B cell (primary cell): Measurements from ENCODE around the gene MAD1L1. TPM values are rescaled to one million over a fixed set of nuclear protein-coding genes. Genes with fewer than 3 reads are reported as not detected.

Experiments used
- ATAC-seq: fragments of 200-7000 bp; cut with Tn5 transposase; one replicate; pipeline ENCODE4 v1.10.0; 2021; ENCODE audit warnings: low read depth, mild to moderate bottlenecking, moderate number of reproducible peaks, moderate library complexity
- CTCF ChIA-PET: fragments of 350-600 bp; sonication (Branson Sonifier 250); formaldehyde crosslinking; loops from one replicate; lab custom pipeline; 2021; ENCODE audit warnings: antibody characterized with exemption, inconsistent platforms; lab: Charles Lee
- POLR2A ChIA-PET: fragments of 350-600 bp; sonication (Branson Sonifier 250); formaldehyde crosslinking; loops from one replicate; lab custom pipeline; 2021; ENCODE audit warnings: antibody characterized with exemption; lab: Charles Lee
- DNase-seq: peaks from one replicate; pipeline ENCODE4 v3.0.0; 2013
- H2AFZ ChIP-seq: 2 replicates; pipeline ENCODE4 v1.6.1; 2012; ENCODE audit warnings: mild to moderate bottlenecking, low read depth, low read length; ENCODE audit not compliant: insufficient read depth, poor library complexity, severe bottlenecking
- H3K27ac ChIP-seq, 2 donors: 1 replicate in 1 of 2; 2 replicates in 1 of 2; pipeline ENCODE4 v1.5.1; 2012 to 2013; ENCODE audit warnings: low read length in 2 of 2, mild to moderate bottlenecking in 2 of 2, moderate library complexity in 1 of 2
- H3K27me3 ChIP-seq, 4 experiments: fragments of 200-600 bp in 1 of 4; sonication (generic) in 1 of 4; replicated peaks in 1 of 4; 1 replicate in 2 of 4; 2 replicates in 2 of 4; pipeline versions ENCODE4 v1.6.1 to v1.7.0; 2013 to 2016; ENCODE audit warnings: low read length in 3 of 4, mild to moderate bottlenecking in 2 of 4, mixed read lengths in 1 of 4, moderate library complexity in 1 of 4; ENCODE audit not compliant: insufficient read depth in 4 of 4, control insufficient read depth in 3 of 4; ENCODE audit errors: control extremely low read depth in 1 of 4
- H3K36me3 ChIP-seq, 2 experiments: replicated peaks in 1 of 2; 1 replicate in 1 of 2; 2 replicates in 1 of 2; pipeline versions ENCODE4 v1.6.1 to v1.7.1; 2013; ENCODE audit warnings: low read length in 1 of 2; ENCODE audit not compliant: insufficient read depth in 2 of 2, control insufficient read depth in 1 of 2; ENCODE audit errors: control extremely low read depth in 1 of 2, extremely low read depth in 1 of 2
- H3K4me1 ChIP-seq, 2 donors: fragments of 200-600 bp in 1 of 2; sonication (generic) in 1 of 2; 1 replicate in 1 of 2; 2 replicates in 1 of 2; pipeline versions ENCODE4 v1.5.1 to v1.6.1; 2013 to 2017; ENCODE audit warnings: low read length in 2 of 2; ENCODE audit not compliant: control insufficient read depth in 2 of 2, insufficient read depth in 2 of 2
- H3K4me2 ChIP-seq: replicated peaks from 2 replicates; pipeline ENCODE3; 2012; ENCODE audit warnings: mild to moderate bottlenecking, low read depth, low read length; ENCODE audit not compliant: poor library complexity, severe bottlenecking
- H3K4me3 ChIP-seq, 5 experiments: fragments of 200-600 bp in 1 of 5; sonication (generic) in 1 of 5; 1 replicate in 3 of 5; 2 replicates in 2 of 5; pipeline versions ENCODE4 v1.5.1 to v1.7.0; 2011 to 2016; ENCODE audit warnings: low read length in 4 of 5, mild to moderate bottlenecking in 4 of 5, low read depth in 2 of 5, control low read depth in 1 of 5, moderate library complexity in 1 of 5; ENCODE audit not compliant: insufficient read depth in 1 of 5; ENCODE audit errors: control extremely low read depth in 1 of 5, extremely low read depth in 1 of 5
- H3K79me2 ChIP-seq: fragments of 200-600 bp; sonication (generic); one replicate; pipeline ENCODE4 v1.6.0; 2016; ENCODE audit warnings: low read length; ENCODE audit not compliant: control insufficient read depth, insufficient read depth
- H3K9ac ChIP-seq: fragments of 200-600 bp; sonication (generic); 2 replicates; pipeline ENCODE4 v1.6.1; 2017; ENCODE audit warnings: mild to moderate bottlenecking, low read length, moderate library complexity
- H3K9me3 ChIP-seq, 3 donors: one replicate each; pipeline versions ENCODE4 v1.6.1 to v1.7.1; 2013; ENCODE audit warnings: low read length in 2 of 3; ENCODE audit not compliant: control insufficient read depth in 2 of 3, insufficient read depth in 1 of 3; ENCODE audit errors: control extremely low read depth in 1 of 3
- H4K20me1 ChIP-seq: 2 replicates; pipeline ENCODE4 v1.6.0; 2012; ENCODE audit warnings: mild to moderate bottlenecking, low read length; ENCODE audit not compliant: insufficient read depth, control insufficient read depth, poor library complexity, severe bottlenecking
- H3K27ac Mint-ChIP-seq: one replicate; pipeline ENCODE4 v1.8.0; 2021; ENCODE audit warnings: mixed read lengths
- H3K27me3 Mint-ChIP-seq: one replicate; pipeline ENCODE4 v1.8.0; 2021; ENCODE audit warnings: mixed read lengths
- H3K4me1 Mint-ChIP-seq: one replicate; pipeline ENCODE4 v1.8.0; 2021; ENCODE audit warnings: mixed read lengths
- H3K4me3 Mint-ChIP-seq: one replicate; pipeline ENCODE4 v1.8.0; 2021; ENCODE audit warnings: mixed read lengths
- H3K9me3 Mint-ChIP-seq: one replicate; pipeline ENCODE4 v1.8.0; 2022; ENCODE audit warnings: mixed read lengths; ENCODE audit not compliant: insufficient read depth
- EZH2 ChIP-seq: IDR thresholded peaks from 2 replicates; pipeline ENCODE4 v1.6.1; 2012; ENCODE audit warnings: borderline replicate concordance, low read depth, mild to moderate bottlenecking, moderate library complexity, low read length; ENCODE audit not compliant: insufficient read depth, poor library complexity, severe bottlenecking
- WGBS: methylation state at CpG from one replicate; pipeline ENCODE4 v1.1.5; 2013; ENCODE audit warnings: missing lambda C conversion rate; ENCODE audit not compliant: insufficient coverage; 5-methylcytosine and 5-hydroxymethylcytosine counted together
- intact Hi-C: fragments of 100-400 bp; cut with micrococcal nuclease; formaldehyde crosslinking; loops from one replicate; pipeline ENCODE4 v1.10.0; 2022
- polyA plus RNA-seq: library from polyadenylated mRNA; depleted of rRNA; stranded (reverse); fragments of >200 nt; gene quantifications from 2 replicates; pipeline ENCODE4 v1.2.3, GENCODE V29; 2012
- total RNA-seq, 2 donors: library from RNA; stranded (reverse); fragments of 120-200 nt in 1 of 2; gene quantifications; 1 replicate in 1 of 2; 2 replicates in 1 of 2; pipeline versions ENCODE4 v1.2.3 to v1.2.4, GENCODE V29; 2013 to 2022
- TF ChIP-seq, protein P1 (sequence below): fragments of 200-600 bp; IDR thresholded peaks from one replicate; pipeline ENCODE4 v1.8.0; 2022; ENCODE audit warnings: antibody characterized with exemption, mild to moderate bottlenecking

The MAD1L1 gene
- total and polyA plus RNA-seq, 2 donors (not counting 1 experiment from before 2014, with no cell fraction given) = 86.7 to 110 TPM

DNA sequence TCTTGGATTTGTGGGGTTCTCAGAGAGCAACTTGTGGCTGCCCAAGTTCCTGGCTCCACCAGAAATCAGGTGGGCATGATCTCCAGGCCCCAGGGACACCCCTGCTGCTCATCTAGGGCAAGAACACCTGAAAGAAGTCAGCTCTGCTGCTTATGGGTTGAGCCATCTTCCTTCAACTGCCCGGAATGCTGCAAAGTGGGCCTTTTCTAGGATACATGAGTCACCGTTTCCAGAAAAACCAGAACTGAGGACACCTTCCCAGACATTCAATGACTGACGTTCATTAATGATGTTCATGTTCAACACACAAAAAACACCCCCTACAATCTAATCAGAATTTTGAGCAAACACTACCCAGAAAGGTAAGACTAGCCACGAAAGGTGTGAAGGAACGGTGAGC lies 98.0 kb downstream of the MAD1L1 start:
- H3K9ac ChIP-seq = no peak overlapping the region
- H4K20me1 ChIP-seq = no peaks in the 10 kb centered on the region
- no peak for ATAC-seq
- no peaks in the 10 kb centered on the region for H3K9me3 Mint-ChIP-seq
- no peaks in the 10 kb centered on the region for H3K27me3 ChIP-seq
- H3K4me1 Mint-ChIP-seq = peaks cover 11% of the 10 kb centered on the region
- H3K4me1 ChIP-seq = peaks cover 5 to 14% of the 10 kb centered on the region in 2 donors
- no peak overlapping the region for H3K4me3 Mint-ChIP-seq
- no peaks in the 10 kb centered on the region for H3K27me3 Mint-ChIP-seq
- TF ChIP-seq, protein P1, sequence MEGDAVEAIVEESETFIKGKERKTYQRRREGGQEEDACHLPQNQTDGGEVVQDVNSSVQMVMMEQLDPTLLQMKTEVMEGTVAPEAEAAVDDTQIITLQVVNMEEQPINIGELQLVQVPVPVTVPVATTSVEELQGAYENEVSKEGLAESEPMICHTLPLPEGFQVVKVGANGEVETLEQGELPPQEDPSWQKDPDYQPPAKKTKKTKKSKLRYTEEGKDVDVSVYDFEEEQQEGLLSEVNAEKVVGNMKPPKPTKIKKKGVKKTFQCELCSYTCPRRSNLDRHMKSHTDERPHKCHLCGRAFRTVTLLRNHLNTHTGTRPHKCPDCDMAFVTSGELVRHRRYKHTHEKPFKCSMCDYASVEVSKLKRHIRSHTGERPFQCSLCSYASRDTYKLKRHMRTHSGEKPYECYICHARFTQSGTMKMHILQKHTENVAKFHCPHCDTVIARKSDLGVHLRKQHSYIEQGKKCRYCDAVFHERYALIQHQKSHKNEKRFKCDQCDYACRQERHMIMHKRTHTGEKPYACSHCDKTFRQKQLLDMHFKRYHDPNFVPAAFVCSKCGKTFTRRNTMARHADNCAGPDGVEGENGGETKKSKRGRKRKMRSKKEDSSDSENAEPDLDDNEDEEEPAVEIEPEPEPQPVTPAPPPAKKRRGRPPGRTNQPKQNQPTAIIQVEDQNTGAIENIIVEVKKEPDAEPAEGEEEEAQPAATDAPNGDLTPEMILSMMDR = no peak
- no peaks in the 10 kb centered on the region for H3K9me3 ChIP-seq
- H3K79me2 ChIP-seq = peaks cover 8% of the 10 kb centered on the region
- no peak for DNase-seq
- WGBS = 96% methylated on average over 3 of the region's 5 CpGs
- no peak overlapping the region for H3K27ac Mint-ChIP-seq
- no peak overlapping the region for H3K4me2 ChIP-seq
- ChIA-PET CTCF (no interaction called here), POLR2A (no interaction called here)
- H3K27ac ChIP-seq = no peak overlapping the region
- peaks cover 0 to 5% of the 10 kb centered on the region in 2 experiments for H3K36me3 ChIP-seq
- no peak overlapping the region for H3K4me3 ChIP-seq
- intact Hi-C loops = no loop called here
- H2AFZ ChIP-seq = no peak overlapping the region

DNA sequence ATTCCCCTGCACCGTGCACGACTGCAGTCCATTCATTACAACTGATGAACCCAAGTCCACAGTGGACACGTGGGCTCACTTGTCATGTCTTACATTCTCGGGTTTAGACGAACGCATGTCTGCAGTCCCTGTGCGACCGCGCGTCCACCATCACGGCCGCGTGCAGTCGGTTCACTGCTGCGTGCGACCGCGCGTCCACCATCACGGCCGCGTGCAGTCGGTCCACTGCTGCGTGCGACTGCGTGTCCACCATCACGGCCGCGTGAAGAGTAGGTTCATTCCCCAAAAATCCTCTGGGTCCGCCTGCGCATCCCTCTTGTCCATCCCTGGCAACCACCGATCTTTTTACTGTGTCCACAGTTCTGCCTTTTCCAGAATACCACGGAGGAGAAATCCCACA lies 100.5 kb downstream of the MAD1L1 start:
- Mint-ChIP-seq H3K4me1 (no peaks in the 10 kb centered on the region), H3K27me3 (no peaks in the 10 kb centered on the region), H3K9me3 (no peaks in the 10 kb centered on the region), H3K4me3 (no peak overlapping the region), H3K27ac (no peak overlapping the region)
- Histone ChIP-seq H2AFZ (no peak overlapping the region), H3K9ac (no peak overlapping the region), H4K20me1 (no peaks in the 10 kb centered on the region), H3K36me3 (peaks cover 0 to 5% of the 10 kb centered on the region in 2 experiments), H3K27ac (no peak overlapping the region), H3K4me3 (no peak overlapping the region), H3K27me3 (no peaks in the 10 kb centered on the region), H3K79me2 (no peaks in the 10 kb centered on the region), H3K9me3 (no peaks in the 10 kb centered on the region), H3K4me1 (no peaks in the 10 kb centered on the region), H3K4me2 (no peak overlapping the region)
- intact Hi-C loops = no loop called here
- POLR2A ChIA-PET = no interaction called here
- no peak for DNase-seq
- TF ChIP-seq, protein P1 = no peak
- no peak for TF ChIP-seq EZH2
- 98% methylated on average over 33 of the region's 33 CpGs for WGBS
- CTCF ChIA-PET = no interaction called here
- no peak for ATAC-seq
